HL-60 (cell line): Measurements from ENCODE around the gene PLAA.

Experiments
- DNase-seq, 2 experiments: peaks; one replicate each; pipeline ENCODE4 v3.0.0-alpha.2; 2010 to 2020; ENCODE audit warnings: low read depth in 1 of 2, low spot score in 1 of 2
- H3K27ac ChIP-seq: fragments of 250-450 bp; sonication (Bioruptor Pico); replicated peaks from 2 replicates; pipeline ENCODE4 v1.5.1; 2020; ENCODE audit warnings: mild to moderate bottlenecking, moderate library complexity
- H3K27me3 ChIP-seq: fragments of 250-450 bp; sonication (Bioruptor Pico); 2 replicates; pipeline ENCODE4 v1.5.1; 2021; ENCODE audit warnings: mild to moderate bottlenecking, moderate library complexity; ENCODE audit not compliant: insufficient read depth, poor library complexity, severe bottlenecking
- H3K4me3 ChIP-seq: replicated peaks from 2 replicates; pipeline ENCODE4 v1.5.1; 2011; ENCODE audit warnings: mild to moderate bottlenecking, control low read depth, low read length; ENCODE audit not compliant: insufficient read depth
- CTCF ChIP-seq: IDR thresholded peaks from one replicate; pipeline ENCODE4 v1.5.1; 2011; ENCODE audit warnings: low read length, control low read depth, inconsistent platforms; ENCODE audit not compliant: insufficient read depth
- GABPA ChIP-seq: IDR thresholded peaks from 2 replicates; pipeline ENCODE4 v1.6.1; 2012; ENCODE audit warnings: low read depth
- POLR2AphosphoS5 ChIP-seq: IDR thresholded peaks from 2 replicates; pipeline ENCODE4 v1.6.1; 2012; ENCODE audit warnings: low read depth
- REST ChIP-seq: IDR thresholded peaks from 2 replicates; pipeline ENCODE4 v1.6.1; 2012; ENCODE audit warnings: low read depth; ENCODE audit not compliant: insufficient replicate concordance
- SPI1 ChIP-seq: IDR thresholded peaks from 2 replicates; pipeline ENCODE4 v1.6.1; 2012; ENCODE audit warnings: low read depth, mild to moderate bottlenecking, borderline replicate concordance

The PLAA gene

GRCh38 chr9:26971721-26972120 is 24.7 kb upstream of the PLAA start:
- Histone ChIP-seq H3K4me3 (no peak overlapping the region), H3K27ac (no peak overlapping the region), H3K27me3 (no peaks in the 10 kb centered on the region)
- TF ChIP-seq CTCF, result no peak
- no peak for TF ChIP-seq REST
- TF ChIP-seq GABPA, result no peak
- TF ChIP-seq SPI1, result no peak
- TF ChIP-seq POLR2AphosphoS5, result no peak
- no peak for DNase-seq

GRCh38 chr9:26956860-26957233 is 9.8 kb upstream of the PLAA start:
- no peak for DNase-seq
- TF ChIP-seq GABPA (no peak), POLR2AphosphoS5 (no peak), SPI1 (no peak), REST (no peak), CTCF (no peak)
- peak overlapping the region; percentile 90 for H3K27ac ChIP-seq
- H3K4me3 ChIP-seq, result peak overlapping the region; percentile 47
- H3K27me3 ChIP-seq, result no peaks in the 10 kb centered on the region

GRCh38 chr9:26955921-26956859 is 9.1 kb upstream of the PLAA start, which contains the start of gene IFT74:
TSS of gene IFT74 (plus strand) at chr9:26956412. CDS start at chr9:26961968, 5,556 bp downstream.
- DNase-seq, result peak; percentile 66 to 92

More at GRCh38 chr9:26955921-26956859, 9.1 kb upstream of the PLAA start, which contains the start of gene IFT74:
- peak within 1 kb of the TSS; percentile 90 for H3K27ac ChIP-seq
- peak within 1 kb of the TSS; percentile 47 for H3K4me3 ChIP-seq
- H3K27me3 ChIP-seq, result no peaks in the 10 kb centered on the region
- 0 out of 2 replicates have a peak, but pooled peaks have one; percentile 16 for TF ChIP-seq POLR2AphosphoS5
- no peak for TF ChIP-seq REST
- TF ChIP-seq CTCF, result no peak
